HuH-7.5 (cell line): ENCODE data around the gene PFKP.

Experiments
- DNase-seq: peaks from one replicate; pipeline ENCODE4 v3.0.0; 2011; ENCODE audit warnings: low spot score

Gene PFKP

DNA sequence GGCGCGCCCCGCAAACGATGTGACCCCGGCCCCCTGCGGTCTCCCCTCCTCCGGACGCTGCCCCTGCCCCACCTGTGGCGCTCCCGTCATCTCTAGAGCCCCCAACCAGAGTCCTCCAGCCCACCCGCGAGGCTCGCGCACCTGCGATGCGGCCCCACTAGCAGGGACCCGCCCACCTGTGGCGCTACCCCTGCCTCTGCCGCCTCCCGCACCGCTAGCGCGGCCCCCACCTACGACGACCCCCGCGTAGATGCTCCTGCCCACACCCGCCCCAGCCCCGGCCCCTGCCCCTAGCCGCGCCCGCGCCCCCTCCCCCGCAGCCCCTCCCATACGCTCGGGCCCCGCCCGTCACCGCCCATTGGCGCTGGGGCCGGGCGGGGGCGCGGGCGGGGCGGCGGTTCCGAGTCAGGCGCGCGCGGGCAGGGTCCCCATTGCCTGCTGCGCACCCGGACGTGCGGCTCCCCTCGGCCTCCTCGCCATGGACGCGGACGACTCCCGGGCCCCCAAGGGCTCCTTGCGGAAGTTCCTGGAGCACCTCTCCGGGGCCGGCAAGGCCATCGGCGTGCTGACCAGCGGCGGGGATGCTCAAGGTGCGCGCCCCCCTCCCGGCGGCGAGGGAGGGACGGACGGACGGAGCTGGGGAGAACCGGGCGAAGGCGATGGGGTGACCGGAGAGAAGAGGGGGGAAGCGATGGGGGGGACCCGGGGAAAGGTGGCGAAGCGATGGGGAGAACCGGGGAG lies at the start of gene PFKP:
PFKP (plus strand) TSS at position 431 of the 741 bp plus-strand sequence; CDS start at position 479, 48 bp downstream.
- DNase-seq = no peak

DNA sequence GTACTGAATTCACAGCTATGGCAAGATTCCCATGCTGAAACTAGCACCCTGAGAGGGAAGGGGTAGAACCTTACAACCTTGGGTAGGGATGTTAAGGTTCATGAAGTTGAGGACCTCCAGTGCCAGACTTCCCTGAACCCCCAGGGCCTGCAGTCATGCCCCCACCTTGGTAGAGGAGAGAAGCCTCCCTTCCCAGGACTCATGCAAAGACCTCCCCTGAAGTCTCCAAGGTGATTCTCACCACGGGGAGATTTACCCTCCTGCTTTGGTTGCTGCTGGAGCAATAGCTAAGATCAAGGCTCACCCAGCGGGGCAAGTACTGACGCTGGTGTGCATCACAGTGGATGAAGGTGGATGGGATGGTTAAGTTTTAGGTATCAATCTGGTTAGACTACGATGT lies 49.1 kb upstream of the PFKP start:
- no peak for DNase-seq

DNA sequence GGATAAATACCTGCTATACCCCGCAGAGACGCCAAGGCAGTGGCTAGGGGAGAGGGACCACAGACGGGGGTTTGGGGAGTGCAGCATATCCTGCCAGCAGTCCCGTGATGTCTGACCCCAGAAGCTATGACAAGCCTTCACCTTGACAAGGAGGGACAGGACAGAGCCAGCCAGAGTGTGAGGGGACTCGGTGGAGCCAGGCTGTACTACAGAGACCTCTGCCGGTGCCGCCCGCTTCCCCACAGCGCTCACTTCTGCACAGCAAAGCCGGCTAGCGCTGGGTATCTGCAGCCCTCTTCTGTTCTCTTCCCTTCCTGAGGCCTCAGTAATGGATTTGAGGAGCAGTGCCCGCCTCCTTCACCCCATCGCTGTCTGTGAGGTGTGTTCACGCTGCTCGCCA lies 47.0 kb upstream of the PFKP start:
- no peak for DNase-seq

DNA sequence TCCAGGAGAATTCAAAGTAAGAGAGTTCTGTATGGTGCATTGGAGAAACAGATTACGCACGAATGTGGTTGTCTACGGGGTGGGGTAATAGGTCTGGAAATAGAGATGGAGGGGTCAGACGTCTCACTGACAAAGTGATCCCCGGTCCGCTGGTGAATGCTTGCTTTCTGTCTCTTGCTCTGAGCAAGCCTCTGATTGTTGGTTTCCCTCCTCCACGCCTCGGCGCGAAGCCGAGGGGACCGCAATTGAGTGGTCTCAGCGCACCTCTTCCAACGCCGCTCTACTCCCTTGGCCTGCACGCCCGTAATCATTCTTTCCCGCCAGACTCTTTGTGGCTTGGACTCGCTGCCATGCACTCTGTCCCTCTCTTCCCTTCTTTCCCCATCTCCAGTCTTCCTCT lies 46.5 kb upstream of the PFKP start:
- DNase-seq = no peak

DNA sequence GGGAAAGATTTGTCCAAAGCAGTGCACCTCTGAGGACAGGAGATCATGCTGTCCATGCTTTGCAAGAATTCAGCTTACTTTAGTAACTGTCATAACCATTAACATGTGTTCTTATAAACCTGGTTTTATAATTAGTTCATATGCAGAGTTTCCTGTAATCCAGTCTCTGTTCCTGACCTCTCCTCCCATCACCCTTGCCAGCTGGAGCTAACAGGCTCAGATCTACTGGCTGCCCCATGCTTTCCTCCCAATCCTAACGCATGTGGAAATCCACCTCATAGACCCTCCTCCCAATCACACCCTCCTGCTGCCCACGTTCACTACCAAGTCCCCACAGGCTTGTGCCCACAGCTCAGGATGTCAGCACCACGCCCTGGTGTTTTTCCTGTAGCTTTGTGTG lies 45.3 kb upstream of the PFKP start:
- DNase-seq = no peak

DNA sequence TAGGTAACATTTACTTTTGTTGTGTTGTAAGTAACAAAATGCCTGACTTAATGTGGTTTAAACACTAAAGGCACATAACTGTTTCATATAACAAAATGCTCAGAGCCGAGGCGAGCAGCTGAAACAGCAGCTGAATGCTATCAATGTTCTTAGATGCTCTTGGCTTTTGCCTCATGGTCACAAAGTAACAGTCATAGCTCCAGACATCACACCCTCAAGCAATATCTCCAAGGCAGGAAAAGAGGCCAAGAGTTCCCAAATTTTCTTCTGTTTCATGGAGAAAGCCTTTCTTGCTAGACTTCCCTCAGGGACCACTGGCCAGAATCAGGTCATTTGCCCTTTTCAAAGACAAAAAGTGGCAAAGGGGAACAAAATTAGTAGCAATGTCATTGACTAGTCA lies 43.5 kb upstream of the PFKP start:
- DNase-seq = no peak

DNA sequence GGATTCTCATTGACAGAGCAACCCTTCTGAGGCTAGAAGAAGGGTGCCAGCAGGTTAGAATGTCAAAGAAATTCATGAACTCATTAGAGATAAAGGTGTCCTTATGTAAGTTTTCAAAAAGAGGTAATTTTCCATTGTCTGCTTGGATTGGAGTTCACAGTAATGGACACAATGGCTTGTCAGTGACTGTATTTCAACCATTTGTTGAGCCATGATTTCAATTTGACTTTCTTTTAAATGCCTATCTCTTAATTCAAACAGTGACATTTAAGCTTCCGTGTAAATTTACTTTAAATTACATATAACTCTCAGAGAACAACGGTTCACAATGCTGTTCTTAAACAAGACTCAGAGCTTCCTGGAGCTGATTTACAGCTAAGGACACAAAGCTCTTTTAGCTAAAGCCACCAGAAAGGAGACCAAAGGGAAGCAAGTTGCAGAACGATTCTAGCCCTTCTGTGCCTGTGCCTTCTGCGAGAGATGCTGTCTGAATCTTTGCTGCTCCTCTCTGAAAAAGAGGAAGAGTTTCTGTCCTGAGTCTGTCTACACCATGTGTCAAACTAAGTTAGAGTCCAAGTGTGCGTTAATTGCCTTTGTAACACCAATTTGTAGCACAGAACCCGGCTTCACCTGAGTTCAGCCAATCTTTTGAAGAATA lies 42.2 kb upstream of the PFKP start:
- no peak for DNase-seq

DNA sequence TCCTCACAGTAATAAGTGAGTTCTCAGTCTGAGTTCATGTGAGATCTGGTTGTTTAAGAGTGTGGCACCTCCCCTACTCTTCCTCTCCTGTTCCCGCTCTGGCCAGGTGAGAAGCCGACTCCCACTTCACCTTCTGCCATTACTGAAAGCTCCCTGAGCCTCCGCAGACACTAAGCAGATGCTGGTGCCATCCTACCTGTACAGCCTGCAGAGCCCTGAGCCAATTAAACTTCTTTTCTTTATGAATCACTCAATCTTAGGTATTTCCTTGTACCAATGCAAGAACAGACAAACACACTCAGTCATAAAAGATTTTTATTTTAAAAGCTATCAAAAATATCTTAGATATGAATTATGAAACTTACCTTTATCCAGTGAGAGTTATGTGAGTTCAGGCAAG lies 39.5 kb upstream of the PFKP start:
- DNase-seq = no peak

DNA sequence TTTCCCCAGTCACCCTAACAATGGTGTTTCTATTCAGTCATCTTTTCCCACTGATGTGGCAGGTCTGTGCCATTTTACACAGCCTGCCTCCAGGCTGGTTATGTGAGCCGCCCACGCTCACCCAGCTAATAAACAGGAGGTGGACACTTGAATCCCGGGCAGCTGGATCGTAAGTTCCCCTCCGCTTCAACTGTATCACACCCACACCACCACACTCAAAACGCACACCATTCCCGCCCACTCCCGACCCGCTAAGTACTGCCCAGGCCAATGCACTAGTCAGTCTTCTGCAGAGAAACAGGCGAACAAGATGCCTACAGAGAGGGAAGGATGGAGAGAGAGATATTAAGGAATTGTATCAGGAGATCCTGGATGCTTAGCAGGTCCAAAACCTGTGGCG lies 38.9 kb upstream of the PFKP start:
- no peak for DNase-seq

DNA sequence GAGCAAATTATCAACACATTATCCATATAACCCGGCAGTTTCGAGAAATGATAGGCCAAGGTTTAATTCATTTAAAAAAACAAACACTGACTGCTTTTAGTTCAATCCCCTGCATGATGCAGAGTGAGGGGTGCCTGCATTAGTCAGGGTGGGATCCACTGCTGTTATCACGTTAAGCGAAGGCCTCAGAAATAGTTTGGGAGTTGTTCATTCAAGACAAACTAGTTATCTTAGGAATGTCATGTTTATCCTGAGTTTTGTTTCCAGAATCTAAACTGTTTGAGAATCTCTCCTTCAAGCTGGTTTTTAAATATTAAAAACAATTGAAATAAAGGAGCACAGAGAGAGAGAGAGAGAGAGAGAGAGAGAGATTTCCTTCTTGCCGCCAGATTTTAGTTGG lies 36.6 kb upstream of the PFKP start:
- no peak for DNase-seq

DNA sequence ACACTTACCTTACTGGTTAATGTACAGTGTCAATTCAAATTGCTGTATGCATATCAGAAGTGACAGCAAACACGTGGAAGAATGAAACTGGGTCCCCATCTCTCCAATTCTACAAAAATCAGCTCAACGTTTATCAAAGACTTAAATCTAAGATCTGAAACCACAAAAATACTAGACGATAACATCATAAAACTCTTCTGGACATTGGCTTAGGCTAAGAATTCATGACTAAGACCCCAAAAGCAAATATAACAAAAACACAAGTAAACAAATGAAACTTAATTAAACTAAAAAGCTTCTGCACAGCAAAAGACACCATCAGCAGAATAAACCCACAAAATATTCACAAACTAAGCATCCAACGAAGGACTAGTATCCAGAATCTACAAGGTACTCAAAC lies 35.9 kb upstream of the PFKP start:
- no peak for DNase-seq

DNA sequence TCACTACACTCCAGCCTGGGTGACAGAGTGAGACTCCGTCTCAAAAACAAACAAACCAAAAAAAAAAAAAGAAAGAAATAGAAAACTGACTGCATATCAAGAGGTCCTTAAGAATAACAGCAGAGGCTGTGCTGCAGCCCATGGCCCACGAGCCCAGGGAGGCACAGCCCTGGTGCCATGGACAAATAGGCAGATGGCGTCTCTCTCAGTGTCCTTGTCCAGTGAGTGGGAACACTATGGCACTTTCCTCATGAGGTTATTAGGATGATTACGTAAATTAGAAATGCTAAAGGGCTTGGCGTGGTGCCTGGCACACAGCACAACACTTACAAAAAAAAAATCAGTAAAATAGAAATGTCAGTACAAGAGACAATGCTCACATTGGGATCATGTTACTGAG lies 33.4 kb upstream of the PFKP start:
- DNase-seq = no peak

DNA sequence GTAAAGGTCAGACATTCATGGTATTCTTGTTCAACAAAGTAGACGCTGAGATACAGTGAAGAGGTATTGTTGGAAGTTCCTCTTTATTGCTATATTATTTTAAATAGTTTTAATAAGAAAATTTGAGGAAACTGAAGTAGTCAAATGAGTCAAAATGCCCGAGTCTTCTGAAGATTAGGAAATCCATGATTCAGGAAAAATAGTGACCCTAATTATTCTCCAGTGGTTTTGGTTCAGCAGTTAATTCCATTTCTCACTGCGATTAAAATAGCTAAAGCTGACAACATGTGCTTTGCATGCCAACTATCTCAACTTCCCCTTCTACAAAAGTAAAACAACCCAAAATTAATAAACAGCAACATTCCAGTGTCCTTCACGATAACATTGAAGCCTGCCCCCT lies 32.7 kb upstream of the PFKP start:
- DNase-seq = no peak

DNA sequence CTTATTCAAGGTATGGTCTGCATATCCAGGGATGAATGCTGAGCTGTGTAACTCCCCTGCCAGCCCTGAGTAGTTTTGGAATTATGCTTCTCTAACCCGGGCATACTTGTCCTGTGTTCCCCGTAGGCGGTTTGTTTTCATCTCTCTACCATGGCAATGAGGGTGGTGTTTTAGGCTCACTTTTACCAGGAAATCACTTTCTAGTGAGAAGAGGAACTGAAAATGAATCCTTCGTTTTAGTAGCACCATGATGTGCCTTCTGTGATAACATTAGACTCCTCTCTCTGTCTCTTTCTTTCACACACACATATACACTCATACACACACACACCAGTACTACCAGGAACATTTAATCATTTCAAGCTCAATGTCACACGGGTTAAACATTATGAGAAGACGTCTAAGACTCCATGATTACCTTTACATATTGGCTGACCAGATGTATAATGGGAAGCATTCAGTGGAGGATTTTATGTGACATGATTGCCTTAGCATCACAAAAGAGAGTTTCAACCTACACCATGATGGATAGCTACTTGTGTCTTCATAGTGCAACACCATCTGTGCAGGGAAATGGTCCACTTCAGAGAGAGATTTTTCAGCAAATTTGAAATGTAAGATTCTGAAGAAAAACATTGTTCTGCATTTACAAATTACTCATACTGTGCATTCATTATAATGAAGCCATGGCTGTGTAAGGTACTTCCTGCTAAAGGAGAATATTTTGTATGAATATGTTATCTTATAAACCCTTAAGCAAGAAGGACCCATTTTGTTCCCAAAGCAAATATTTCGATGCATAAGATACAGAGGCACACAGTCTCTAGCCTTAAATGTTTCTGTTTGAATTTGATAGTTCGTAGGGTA lies 31.0 kb upstream of the PFKP start:
- DNase-seq = no peak

DNA sequence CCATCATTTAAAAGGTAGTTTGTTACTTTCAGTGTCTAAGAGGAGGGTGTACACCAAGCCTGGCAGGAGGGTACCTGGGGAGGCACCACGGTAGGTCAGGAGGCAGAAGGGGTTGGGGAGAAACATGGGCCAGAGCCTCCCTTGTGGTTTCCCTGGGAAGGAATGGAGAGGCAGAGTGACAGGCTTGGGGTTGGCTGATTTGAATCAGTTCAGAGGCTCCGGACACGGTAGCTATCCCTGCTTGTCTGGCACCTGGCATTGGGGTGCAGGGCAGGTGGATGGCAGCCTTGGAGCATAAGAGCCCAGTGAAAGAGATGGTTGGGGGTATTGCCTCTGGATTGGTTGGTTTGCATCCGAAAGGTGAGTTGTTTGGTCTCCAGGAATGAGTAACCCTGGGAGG lies 30.2 kb upstream of the PFKP start:
- DNase-seq = no peak

DNA sequence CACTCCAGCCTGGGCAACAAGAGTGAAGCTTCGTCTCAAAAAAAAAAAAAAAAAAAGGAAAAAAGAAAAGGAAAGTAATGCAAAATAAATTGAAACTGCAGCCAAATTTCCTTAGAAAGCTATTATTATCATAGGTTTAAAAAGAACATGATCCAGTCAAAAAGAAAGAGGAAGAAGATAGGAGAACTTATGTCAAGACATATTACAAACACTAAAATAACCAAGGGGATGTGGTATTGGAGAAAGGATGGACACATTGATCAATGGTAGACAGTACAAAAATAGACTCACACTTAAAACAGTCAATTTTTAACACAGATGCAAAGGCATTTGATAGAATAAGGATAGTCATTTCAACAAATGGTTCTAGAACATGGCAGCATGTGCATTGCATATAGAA lies 27.3 kb upstream of the PFKP start:
- no peak for DNase-seq

DNA sequence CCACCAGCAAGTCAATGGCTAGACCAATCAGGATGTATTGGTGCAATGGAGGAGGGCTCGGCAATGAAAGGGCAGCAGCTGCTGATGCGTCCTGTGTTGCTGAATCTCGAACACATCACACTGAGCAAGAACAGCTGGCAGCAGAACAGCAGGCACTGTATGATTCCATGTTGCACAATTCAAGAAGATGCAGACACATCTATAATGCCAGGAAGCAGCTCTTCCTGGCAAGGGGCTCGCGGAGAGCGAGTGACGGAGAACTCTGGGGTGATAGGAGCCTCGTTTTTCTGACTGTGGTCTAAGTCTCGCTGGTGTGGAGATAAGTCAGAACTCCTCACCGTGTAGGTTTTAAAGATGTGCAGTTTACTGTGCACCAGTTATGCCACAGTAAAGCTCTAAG lies 24.8 kb upstream of the PFKP start:
- DNase-seq = no peak

DNA sequence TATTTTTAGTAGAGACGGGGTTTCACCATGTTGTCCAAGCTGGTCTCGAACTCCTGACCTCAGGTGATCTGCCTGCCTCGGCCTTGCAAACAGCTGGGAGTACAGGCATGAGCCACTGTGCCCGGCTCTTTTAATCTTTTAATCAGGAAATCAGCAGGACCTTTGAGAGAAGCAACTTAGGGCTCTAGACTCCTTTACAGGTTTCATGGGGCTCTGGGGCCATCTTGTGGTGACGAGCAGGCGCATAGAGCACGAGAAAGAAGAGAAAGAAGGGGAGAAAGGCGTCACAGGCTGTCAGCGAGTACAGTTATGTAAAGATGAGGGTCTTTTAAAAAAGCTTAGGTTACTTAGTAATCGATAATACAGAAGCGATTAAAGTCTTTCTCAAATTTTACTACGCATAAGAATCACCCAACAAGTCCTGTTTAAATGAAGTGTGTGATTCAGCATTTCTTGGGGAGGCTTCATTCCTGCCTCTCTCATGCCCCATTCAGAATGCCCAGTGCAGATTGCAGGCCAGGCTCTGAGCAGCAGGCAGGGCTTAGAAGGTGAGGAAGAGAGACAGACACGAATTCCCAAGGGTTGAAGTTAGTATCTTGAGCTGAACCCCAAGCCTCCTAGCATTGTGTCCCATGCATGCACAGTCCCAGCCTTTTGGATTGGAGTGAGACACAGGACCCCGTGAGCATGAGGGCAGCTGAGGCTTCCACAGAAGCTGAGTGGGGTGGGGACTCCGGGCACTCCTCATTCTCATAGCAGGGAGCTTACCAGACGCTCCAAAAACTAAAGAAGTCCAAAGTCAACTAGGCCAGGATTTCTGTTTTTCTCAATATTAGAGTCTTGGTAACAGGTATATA lies 23.6 kb upstream of the PFKP start:
- peak; percentile 61 for DNase-seq

DNA sequence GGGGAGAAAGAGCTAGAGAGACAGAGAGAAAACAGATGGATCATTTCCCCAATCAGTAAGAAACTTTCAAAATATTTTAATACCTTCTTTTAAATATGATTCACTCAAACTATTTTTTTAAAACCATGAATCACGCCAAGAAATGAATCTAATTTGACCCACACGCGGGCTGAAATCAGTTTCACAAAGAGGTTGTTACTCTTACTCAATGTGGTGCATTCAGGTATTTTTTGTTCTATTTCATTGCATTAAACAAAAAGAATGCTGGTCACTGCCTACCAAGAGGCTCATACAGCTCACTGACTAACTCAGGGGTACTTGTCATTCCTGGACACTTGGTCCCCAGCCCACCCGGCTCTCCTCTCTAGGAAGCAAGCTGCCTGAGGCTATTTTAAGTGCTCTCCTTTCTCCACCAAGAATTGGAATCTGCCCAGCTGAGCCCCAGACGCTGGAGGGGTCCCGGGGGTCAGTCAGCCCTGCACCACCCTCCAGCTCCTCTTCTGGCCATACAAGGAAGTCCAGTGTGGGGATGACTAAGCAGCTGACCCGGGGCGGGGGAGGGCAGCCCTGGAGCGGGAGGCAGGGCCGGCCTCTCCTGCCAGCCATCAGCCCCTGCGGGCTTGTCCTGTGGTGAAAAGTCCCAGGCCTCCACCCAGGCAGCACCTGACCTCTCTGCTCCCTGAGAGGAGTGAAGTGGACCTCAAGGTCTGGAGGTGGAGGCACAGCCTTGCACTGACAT lies 21.7 kb upstream of the PFKP start:
- DNase-seq = no peak

DNA sequence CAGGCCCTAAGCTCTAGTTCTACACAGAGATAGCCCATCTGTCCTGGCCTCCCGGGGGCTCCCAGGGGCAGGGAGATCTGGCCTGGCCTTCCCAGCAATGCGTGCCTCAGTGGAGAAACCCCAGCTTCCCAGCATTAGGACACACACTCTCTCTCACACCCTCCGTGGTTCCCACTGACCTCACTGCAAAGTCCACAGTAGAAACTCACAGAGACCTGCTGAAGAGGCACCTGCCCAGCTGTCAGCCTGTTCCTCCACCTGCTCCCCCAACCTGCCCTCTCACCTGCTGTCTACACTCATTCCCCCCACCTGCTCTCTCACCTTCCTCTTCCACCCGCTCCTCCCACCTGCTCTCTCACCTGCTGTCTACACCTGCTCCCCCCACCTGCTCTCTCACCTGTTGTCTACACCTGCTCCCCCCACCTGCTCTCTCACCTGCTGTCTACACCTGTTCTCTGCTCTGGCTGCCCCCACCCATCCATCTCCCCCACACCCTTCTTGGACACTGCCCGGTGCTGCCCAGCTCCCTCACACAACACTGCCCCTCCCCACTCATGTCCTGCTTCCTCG lies 21.1 kb upstream of the PFKP start:
- no peak for DNase-seq

DNA sequence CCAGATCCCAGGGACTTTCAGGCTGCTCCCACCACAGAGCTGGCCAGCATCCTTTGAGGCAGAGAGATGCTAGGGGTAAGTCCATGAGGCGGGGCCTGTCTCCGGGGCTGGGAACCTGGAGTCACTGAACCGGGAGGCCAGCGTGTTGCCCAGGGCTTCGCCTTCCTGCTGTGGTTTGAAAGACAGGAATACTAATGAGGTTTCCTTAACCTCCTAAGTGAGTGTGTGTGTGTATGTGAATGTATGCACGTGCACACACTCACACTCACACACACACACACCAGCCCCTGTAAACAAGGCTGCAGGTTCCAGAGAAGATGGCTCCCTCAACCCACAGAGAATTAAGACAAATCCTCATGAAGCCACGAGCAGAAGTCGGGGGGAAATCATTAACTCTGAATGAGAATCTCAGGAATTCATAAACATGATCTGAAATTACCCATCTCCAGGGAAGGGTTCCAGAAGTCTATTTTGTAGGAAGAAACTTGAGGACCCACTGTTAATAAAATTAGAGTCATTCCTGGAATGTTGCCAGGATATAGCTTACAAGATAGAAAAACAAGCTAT lies 20.3 kb upstream of the PFKP start:
- no peak for DNase-seq
